ENCODE results near the gene RPGRIP1L. TPM values are rescaled to one million over a fixed set of nuclear protein-coding genes. Genes with fewer than 3 reads are reported as not detected.

RPGRIP1L gene
- total RNA-seq, 1 donor from 2014 or later: 5.0 TPM

GRCh38 chr16:53612003-53612402 is 91.7 kb downstream of the RPGRIP1L start:
- ATAC-seq (ENCODE audit: low read depth): no peak
- no peaks in the 10 kb centered on the region for H3K36me3 Mint-ChIP-seq (ENCODE audit: low read depth)
- ChIA-PET CTCF (no interaction called here), POLR2A (no interaction called here)
- TF ChIP-seq CTCF (IDR thresholded peaks at IDR 0.05): no peak
- no peak for DNase-seq
- H3K4me1 Mint-ChIP-seq: no peaks in the 10 kb centered on the region
- no peak overlapping the region for H3K4me3 Mint-ChIP-seq
- H3K9me3 Mint-ChIP-seq: no peaks in the 10 kb centered on the region
- no peaks in the 10 kb centered on the region for H3K27me3 Mint-ChIP-seq
- no peak overlapping the region for H3K27ac Mint-ChIP-seq
- intact Hi-C loops (cut with micrococcal nuclease): no loop called here

- ATAC-seq (ENCODE audit: low read depth): no peak
- no peaks in the 10 kb centered on the region for H3K9me3 Mint-ChIP-seq
- ChIA-PET POLR2A (no interaction called here), CTCF (no interaction called here)
- H3K27me3 Mint-ChIP-seq: no peaks in the 10 kb centered on the region
- TF ChIP-seq CTCF (IDR thresholded peaks at IDR 0.05): no peak
- DNase-seq: no peak
- no peak overlapping the region for H3K4me3 Mint-ChIP-seq
- no peaks in the 10 kb centered on the region for H3K36me3 Mint-ChIP-seq (ENCODE audit: low read depth)
- no peaks in the 10 kb centered on the region for H3K4me1 Mint-ChIP-seq
- intact Hi-C loops (cut with micrococcal nuclease): no loop called here
- no peak overlapping the region for H3K27ac Mint-ChIP-seq
Observed at GRCh38 chr16:53611179-53611696, 92.4 kb downstream of the RPGRIP1L start.

GRCh38 chr16:53609536-53609935 is 94.1 kb downstream of the RPGRIP1L start:
- no peaks in the 10 kb centered on the region for H3K4me1 Mint-ChIP-seq
- CTCF ChIA-PET: no interaction called here
- H3K27ac Mint-ChIP-seq: no peak overlapping the region
- ATAC-seq (ENCODE audit: low read depth) (no peak), DNase-seq (no peak)
- H3K27me3 Mint-ChIP-seq: no peaks in the 10 kb centered on the region
- intact Hi-C loops (cut with micrococcal nuclease): no loop called here
- no peaks in the 10 kb centered on the region for H3K36me3 Mint-ChIP-seq (ENCODE audit: low read depth)
- no peak for TF ChIP-seq CTCF (IDR thresholded peaks at IDR 0.05)
- no peaks in the 10 kb centered on the region for H3K9me3 Mint-ChIP-seq
- no peak overlapping the region for H3K4me3 Mint-ChIP-seq
- POLR2A ChIA-PET: no interaction called here

- ChIA-PET POLR2A (no interaction called here), CTCF (no interaction called here)
- DNase-seq (no peak), ATAC-seq (ENCODE audit: low read depth) (no peak)
- intact Hi-C loops (cut with micrococcal nuclease): no loop called here
- no peaks in the 10 kb centered on the region for H3K9me3 Mint-ChIP-seq
- no peaks in the 10 kb centered on the region for H3K27me3 Mint-ChIP-seq
- no peak for TF ChIP-seq CTCF (IDR thresholded peaks at IDR 0.05)
- no peak overlapping the region for H3K4me3 Mint-ChIP-seq
- H3K36me3 Mint-ChIP-seq (ENCODE audit: low read depth): no peaks in the 10 kb centered on the region
- no peaks in the 10 kb centered on the region for H3K4me1 Mint-ChIP-seq
- H3K27ac Mint-ChIP-seq: no peak overlapping the region
Observed at GRCh38 chr16:53608094-53608493, 95.6 kb downstream of the RPGRIP1L start.

- Mint-ChIP-seq H3K4me3 (no peak overlapping the region), H3K4me1 (no peaks in the 10 kb centered on the region), H3K9me3 (no peaks in the 10 kb centered on the region), H3K36me3 (ENCODE audit: low read depth) (no peaks in the 10 kb centered on the region), H3K27ac (no peak overlapping the region), H3K27me3 (no peaks in the 10 kb centered on the region)
- ATAC-seq (ENCODE audit: low read depth) (no peak), DNase-seq (no peak)
- TF ChIP-seq CTCF (IDR thresholded peaks at IDR 0.05): no peak
- POLR2A ChIA-PET: no interaction called here
- intact Hi-C loops (cut with micrococcal nuclease): no loop called here
- CTCF ChIA-PET: no interaction called here
Observed at GRCh38 chr16:53605831-53606400, 97.7 kb downstream of the RPGRIP1L start.
